Measurements from ENCODE around the gene FGFR4. TPM values are rescaled to one million over a fixed set of nuclear protein-coding genes. Genes with fewer than 3 reads are reported as not detected.

The FGFR4 gene
- total and polyA plus RNA-seq, 2 of the 8 experiments (the other 6 are each of a cell fraction or from before 2014, with no cell fraction given): 61.4 to 88.4 TPM

GRCh38 chr5:177089127-177089526 lies 2.4 kb downstream of the FGFR4 start:
- ChIA-PET CTCF (ENCODE audit: partially characterized antibody) (interaction anchor here (0.6 to 11.9 kb wide), 6 partner anchors 11 to 278 kb away, joined by 3 to 161 read pairs (median 4); no protein-coding TSS in a partner anchor), POLR2A (ENCODE audit: partially characterized antibody) (interaction anchor here (0.6 to 4.8 kb wide), 2 partner anchors 9 to 260 kb away, joined by 3 to 23 read pairs; no protein-coding TSS in a partner anchor)
- Histone ChIP-seq H3K4me2 (ENCODE audit: insufficient read depth in 1 of 2, low read depth in 2 of 2, low read length in 2 of 2) (no peak overlapping the region; a peak in 1 of 4 replicates), H3K4ac (replicated peaks; ENCODE audit: insufficient read length, low read depth, low read length) (no peak overlapping the region), H3K36me3 (ENCODE audit: control insufficient read depth in 2 of 4, insufficient read depth in 4 of 4, low read length in 3 of 4) (peaks cover 7 to 22% (median 15%) of the 10 kb centered on the region in 4 experiments; a peak in 6 of 8 replicates), H3K23me2 (ENCODE audit: low read depth, low read length) (peaks cover 9% of the 10 kb centered on the region), H4K20me1 (replicated peaks in 1 of 2; ENCODE audit: control insufficient read depth in 1 of 2, insufficient read depth in 2 of 2, low read length in 2 of 2) (peaks cover 0 to 11% of the 10 kb centered on the region in 2 experiments), H3K9ac (replicated peaks in 1 of 4; ENCODE audit: extremely low read depth in 1 of 4, low read depth in 3 of 4, low read length in 3 of 4) (no peak overlapping the region; a peak in 1 of 7 replicates), H3K79me1 (ENCODE audit: low read depth, low read length) (peaks cover 13% of the 10 kb centered on the region), H2AFZ (ENCODE audit: low read length) (no peak overlapping the region), H2BK120ac (replicated peaks; ENCODE audit: low read depth, low read length) (no peak overlapping the region), H2AK5ac (ENCODE audit: low read depth, low read length) (no peak overlapping the region), H3K9me3 (ENCODE audit: insufficient read depth in 2 of 2, low read depth in 1 of 2, low read length in 1 of 2) (no peaks in the 10 kb centered on the region), H4K91ac (replicated peaks; ENCODE audit: insufficient read length, low read length) (no peak overlapping the region), H3K27ac (ENCODE audit: low read depth, low read length) (no peak overlapping the region), H3K27me3 (replicated peaks in 1 of 4; ENCODE audit: control insufficient read depth in 3 of 4, extremely low read depth in 1 of 4, insufficient read depth in 3 of 4, low read length in 3 of 4) (no peaks in the 10 kb centered on the region; a peak in 1 of 7 replicates), H3K4me3 (ENCODE audit: extremely low read depth in 1 of 4, insufficient read depth in 2 of 4, low read depth in 3 of 4, low read length in 4 of 4) (no peak overlapping the region), H4K5ac (ENCODE audit: insufficient read length, low read depth, low read length) (no peak overlapping the region), H2BK12ac (ENCODE audit: low read depth, low read length) (no peak overlapping the region), H3K4me1 (replicated peaks in 1 of 4; ENCODE audit: control insufficient read depth in 3 of 4, insufficient read depth in 4 of 4, low read length in 3 of 4) (peaks cover 0 to 14% (median 8%) of the 10 kb centered on the region in 4 experiments; a peak in 5 of 7 replicates), H4K8ac (ENCODE audit: extremely low read depth, insufficient read depth, low read length) (no peak overlapping the region), H3K23ac (ENCODE audit: insufficient read length) (no peak overlapping the region), H2BK20ac (ENCODE audit: low read length) (no peak overlapping the region), H3K18ac (ENCODE audit: extremely low read depth, low read length) (no peak overlapping the region), H2BK15ac (ENCODE audit: low read length) (no peak overlapping the region), H3K56ac (replicated peaks; ENCODE audit: insufficient read length, low read depth, low read length) (no peak overlapping the region), H2BK5ac (ENCODE audit: low read depth, low read length) (no peak overlapping the region; the same call in 1 of the 2 replicates), H3K14ac (ENCODE audit: insufficient read length) (no peak overlapping the region), H3K79me2 (ENCODE audit: control insufficient read depth in 1 of 2, insufficient read depth in 2 of 2, low read length in 2 of 2) (peaks cover 0 to 8% of the 10 kb centered on the region in 2 experiments; a peak in 1 of 4 replicates)
- DNase-seq (ENCODE audit: low read depth in 1 of 2, low spot score in 2 of 2) (no peak), FAIRE-seq (no peak)
- 89% methylated on average over 5 of the region's 5 CpGs; no CpG with 5 or more reads in 1 of the 2 experiments for WGBS, 2 experiments (ENCODE audit: extremely low coverage in 1 of 2, insufficient coverage in 1 of 2, insufficient read length in 1 of 2, insufficient replicate concordance in 2 of 2, low coverage in 1 of 2, low lambda C conversion rate in 2 of 2, missing lambda C conversion rate in 1 of 2)
